B cell (primary cell): Measurements from ENCODE around the gene KCND3. TPM values are rescaled to one million over a fixed set of nuclear protein-coding genes. Genes with fewer than 3 reads are reported as not detected.

ENCODE experiments used
- ATAC-seq: fragments of 200-7000 bp; cut with Tn5 transposase; one replicate; pipeline ENCODE4 v1.10.0; 2021; ENCODE audit warnings: low read depth, mild to moderate bottlenecking, moderate number of reproducible peaks, moderate library complexity
- CTCF ChIA-PET: fragments of 350-600 bp; sonication (Branson Sonifier 250); formaldehyde crosslinking; loops from one replicate; lab custom pipeline; 2021; ENCODE audit warnings: antibody characterized with exemption, inconsistent platforms; lab: Charles Lee
- POLR2A ChIA-PET: fragments of 350-600 bp; sonication (Branson Sonifier 250); formaldehyde crosslinking; loops from one replicate; lab custom pipeline; 2021; ENCODE audit warnings: antibody characterized with exemption; lab: Charles Lee
- DNase-seq: peaks from one replicate; pipeline ENCODE4 v3.0.0; 2013
- H2AFZ ChIP-seq: 2 replicates; pipeline ENCODE4 v1.6.1; 2012; ENCODE audit warnings: mild to moderate bottlenecking, low read depth, low read length; ENCODE audit not compliant: insufficient read depth, poor library complexity, severe bottlenecking
- H3K27ac ChIP-seq, 2 donors: 1 replicate in 1 of 2; 2 replicates in 1 of 2; pipeline ENCODE4 v1.5.1; 2012 to 2013; ENCODE audit warnings: low read length in 2 of 2, mild to moderate bottlenecking in 2 of 2, moderate library complexity in 1 of 2
- H3K27me3 ChIP-seq, 4 experiments: fragments of 200-600 bp in 1 of 4; sonication (generic) in 1 of 4; replicated peaks in 1 of 4; 1 replicate in 2 of 4; 2 replicates in 2 of 4; pipeline versions ENCODE4 v1.6.1 to v1.7.0; 2013 to 2016; ENCODE audit warnings: low read length in 3 of 4, mild to moderate bottlenecking in 2 of 4, mixed read lengths in 1 of 4, moderate library complexity in 1 of 4; ENCODE audit not compliant: insufficient read depth in 4 of 4, control insufficient read depth in 3 of 4; ENCODE audit errors: control extremely low read depth in 1 of 4
- H3K36me3 ChIP-seq, 2 experiments: replicated peaks in 1 of 2; 1 replicate in 1 of 2; 2 replicates in 1 of 2; pipeline versions ENCODE4 v1.6.1 to v1.7.1; 2013; ENCODE audit warnings: low read length in 1 of 2; ENCODE audit not compliant: insufficient read depth in 2 of 2, control insufficient read depth in 1 of 2; ENCODE audit errors: control extremely low read depth in 1 of 2, extremely low read depth in 1 of 2
- H3K4me1 ChIP-seq, 2 donors: fragments of 200-600 bp in 1 of 2; sonication (generic) in 1 of 2; 1 replicate in 1 of 2; 2 replicates in 1 of 2; pipeline versions ENCODE4 v1.5.1 to v1.6.1; 2013 to 2017; ENCODE audit warnings: low read length in 2 of 2; ENCODE audit not compliant: control insufficient read depth in 2 of 2, insufficient read depth in 2 of 2
- H3K4me2 ChIP-seq: replicated peaks from 2 replicates; pipeline ENCODE3; 2012; ENCODE audit warnings: mild to moderate bottlenecking, low read depth, low read length; ENCODE audit not compliant: poor library complexity, severe bottlenecking
- H3K4me3 ChIP-seq, 5 experiments: fragments of 200-600 bp in 1 of 5; sonication (generic) in 1 of 5; 1 replicate in 3 of 5; 2 replicates in 2 of 5; pipeline versions ENCODE4 v1.5.1 to v1.7.0; 2011 to 2016; ENCODE audit warnings: low read length in 4 of 5, mild to moderate bottlenecking in 4 of 5, low read depth in 2 of 5, control low read depth in 1 of 5, moderate library complexity in 1 of 5; ENCODE audit not compliant: insufficient read depth in 1 of 5; ENCODE audit errors: control extremely low read depth in 1 of 5, extremely low read depth in 1 of 5
- H3K79me2 ChIP-seq: fragments of 200-600 bp; sonication (generic); one replicate; pipeline ENCODE4 v1.6.0; 2016; ENCODE audit warnings: low read length; ENCODE audit not compliant: control insufficient read depth, insufficient read depth
- H3K9ac ChIP-seq: fragments of 200-600 bp; sonication (generic); 2 replicates; pipeline ENCODE4 v1.6.1; 2017; ENCODE audit warnings: mild to moderate bottlenecking, low read length, moderate library complexity
- H3K9me3 ChIP-seq, 3 donors: one replicate each; pipeline versions ENCODE4 v1.6.1 to v1.7.1; 2013; ENCODE audit warnings: low read length in 2 of 3; ENCODE audit not compliant: control insufficient read depth in 2 of 3, insufficient read depth in 1 of 3; ENCODE audit errors: control extremely low read depth in 1 of 3
- H4K20me1 ChIP-seq: 2 replicates; pipeline ENCODE4 v1.6.0; 2012; ENCODE audit warnings: mild to moderate bottlenecking, low read length; ENCODE audit not compliant: insufficient read depth, control insufficient read depth, poor library complexity, severe bottlenecking
- H3K27ac Mint-ChIP-seq: one replicate; pipeline ENCODE4 v1.8.0; 2021; ENCODE audit warnings: mixed read lengths
- H3K27me3 Mint-ChIP-seq: one replicate; pipeline ENCODE4 v1.8.0; 2021; ENCODE audit warnings: mixed read lengths
- H3K4me1 Mint-ChIP-seq: one replicate; pipeline ENCODE4 v1.8.0; 2021; ENCODE audit warnings: mixed read lengths
- H3K4me3 Mint-ChIP-seq: one replicate; pipeline ENCODE4 v1.8.0; 2021; ENCODE audit warnings: mixed read lengths
- H3K9me3 Mint-ChIP-seq: one replicate; pipeline ENCODE4 v1.8.0; 2022; ENCODE audit warnings: mixed read lengths; ENCODE audit not compliant: insufficient read depth
- CTCF ChIP-seq: fragments of 200-600 bp; IDR thresholded peaks from one replicate; pipeline ENCODE4 v1.8.0; 2022; ENCODE audit warnings: antibody characterized with exemption, mild to moderate bottlenecking
- EZH2 ChIP-seq: IDR thresholded peaks from 2 replicates; pipeline ENCODE4 v1.6.1; 2012; ENCODE audit warnings: borderline replicate concordance, low read depth, mild to moderate bottlenecking, moderate library complexity, low read length; ENCODE audit not compliant: insufficient read depth, poor library complexity, severe bottlenecking
- WGBS: methylation state at CpG from one replicate; pipeline ENCODE4 v1.1.5; 2013; ENCODE audit warnings: missing lambda C conversion rate; ENCODE audit not compliant: insufficient coverage; 5-methylcytosine and 5-hydroxymethylcytosine counted together
- intact Hi-C: fragments of 100-400 bp; cut with micrococcal nuclease; formaldehyde crosslinking; loops from one replicate; pipeline ENCODE4 v1.10.0; 2022
- polyA plus RNA-seq: library from polyadenylated mRNA; depleted of rRNA; stranded (reverse); fragments of >200 nt; gene quantifications from 2 replicates; pipeline ENCODE4 v1.2.3, GENCODE V29; 2012
- total RNA-seq, 2 donors: library from RNA; stranded (reverse); fragments of 120-200 nt in 1 of 2; gene quantifications; 1 replicate in 1 of 2; 2 replicates in 1 of 2; pipeline versions ENCODE4 v1.2.3 to v1.2.4, GENCODE V29; 2013 to 2022

The KCND3 gene
- total and polyA plus RNA-seq, 2 donors (not counting 1 experiment from before 2014, with no cell fraction given): 0.07 TPM; not detected in 1

DNA sequence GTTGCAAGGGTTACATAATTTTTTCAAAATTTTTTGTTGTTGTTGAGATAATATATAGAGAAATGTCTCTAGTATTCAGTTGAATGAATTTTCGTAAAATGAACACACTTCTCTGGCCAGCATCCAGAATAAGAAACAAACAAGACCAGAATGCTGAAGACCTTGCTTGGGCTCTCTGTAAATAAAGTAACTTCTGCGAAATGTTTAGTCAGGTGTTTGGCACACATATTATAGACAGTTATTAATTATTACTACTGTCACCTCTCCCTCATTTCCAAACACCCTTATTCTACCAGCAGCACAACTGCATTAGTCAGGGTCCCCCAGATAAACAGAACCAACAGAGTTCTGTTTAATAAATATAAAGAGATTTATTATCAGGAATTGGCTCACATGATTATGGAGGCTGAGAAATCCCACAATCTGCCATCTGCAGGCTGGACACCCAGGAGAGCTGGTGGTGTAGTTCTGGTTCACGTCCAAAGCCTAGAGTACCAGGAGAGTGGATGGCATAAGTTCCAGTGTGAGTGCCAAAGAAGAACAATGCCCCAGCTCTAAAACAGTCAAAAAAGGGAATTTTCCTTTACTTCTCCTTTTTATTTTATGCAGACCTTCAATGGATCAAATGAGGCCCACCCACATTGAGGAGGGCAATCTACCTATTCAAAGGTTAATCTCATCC lies 44.1 kb upstream of the KCND3 start:
- H3K27ac Mint-ChIP-seq: no peak overlapping the region
- H3K4me3 ChIP-seq: no peak overlapping the region
- H2AFZ ChIP-seq: no peak overlapping the region
- no peaks in the 10 kb centered on the region for H3K36me3 ChIP-seq
- no peaks in the 10 kb centered on the region for H3K79me2 ChIP-seq
- H3K9ac ChIP-seq: no peak overlapping the region
- DNase-seq (no peak), ATAC-seq (no peak)
- intact Hi-C loops: no loop called here
- no peaks in the 10 kb centered on the region for H3K4me1 Mint-ChIP-seq
- H3K27me3 Mint-ChIP-seq: peaks cover 30% of the 10 kb centered on the region
- no peak overlapping the region for H3K4me3 Mint-ChIP-seq
- no peaks in the 10 kb centered on the region for H4K20me1 ChIP-seq
- ChIA-PET CTCF (no interaction called here), POLR2A (no interaction called here)
- H3K4me1 ChIP-seq: no peaks in the 10 kb centered on the region
- TF ChIP-seq CTCF: no peak
- no peak for TF ChIP-seq EZH2
- WGBS: no CpG with 5 or more reads among the region's 3 CpGs
- H3K27ac ChIP-seq: no peak overlapping the region
- H3K27me3 ChIP-seq: peaks cover 0 to 8% (median 0%) of the 10 kb centered on the region in 4 experiments
- no peaks in the 10 kb centered on the region for H3K9me3 Mint-ChIP-seq
- H3K4me2 ChIP-seq: no peak overlapping the region
- H3K9me3 ChIP-seq: no peaks in the 10 kb centered on the region

- H3K9me3 ChIP-seq: no peaks in the 10 kb centered on the region
- intact Hi-C loops: no loop called here
- H3K79me2 ChIP-seq: no peaks in the 10 kb centered on the region
- Mint-ChIP-seq H3K27me3 (peaks cover 31% of the 10 kb centered on the region), H3K27ac (no peak overlapping the region), H3K9me3 (no peaks in the 10 kb centered on the region), H3K4me3 (no peak overlapping the region), H3K4me1 (no peaks in the 10 kb centered on the region)
- no peak for DNase-seq
- no peak overlapping the region for H3K4me3 ChIP-seq
- CTCF ChIA-PET: no interaction called here
- ATAC-seq: no peak
- POLR2A ChIA-PET: no interaction called here
- H3K36me3 ChIP-seq: no peaks in the 10 kb centered on the region
- H3K4me2 ChIP-seq: no peak overlapping the region
- no peak overlapping the region for H3K27ac ChIP-seq
- peaks cover 0 to 8% (median 1%) of the 10 kb centered on the region in 4 experiments for H3K27me3 ChIP-seq
- no peaks in the 10 kb centered on the region for H4K20me1 ChIP-seq
- H3K4me1 ChIP-seq: no peaks in the 10 kb centered on the region
- TF ChIP-seq EZH2 (no peak), CTCF (no peak)
- H2AFZ ChIP-seq: no peak overlapping the region
- 100% methylated on average over 1 of the region's 5 CpGs for WGBS
- no peak overlapping the region for H3K9ac ChIP-seq
Measured at GRCh38 chr1:112030157-112030556, 40.7 kb upstream of the KCND3 start.
